HG02970 (cell line): ENCODE data around the gene TNFRSF14.
"Not testable (repeated sequence)": the region's sequence is repeated elsewhere in the genome, so short reads cannot be mapped to it uniquely, and the experiment has no call there.

Source experiments
- ATAC-seq: cut with Tn5 transposase; IDR thresholded peaks from one replicate; pipeline ENCODE4 v1.9.1; 2021; ENCODE audit warnings: mild to moderate bottlenecking, moderate library complexity, moderate number of reproducible peaks; ENCODE audit not compliant: unreplicated experiment, low FRiP score

Gene TNFRSF14

DNA sequence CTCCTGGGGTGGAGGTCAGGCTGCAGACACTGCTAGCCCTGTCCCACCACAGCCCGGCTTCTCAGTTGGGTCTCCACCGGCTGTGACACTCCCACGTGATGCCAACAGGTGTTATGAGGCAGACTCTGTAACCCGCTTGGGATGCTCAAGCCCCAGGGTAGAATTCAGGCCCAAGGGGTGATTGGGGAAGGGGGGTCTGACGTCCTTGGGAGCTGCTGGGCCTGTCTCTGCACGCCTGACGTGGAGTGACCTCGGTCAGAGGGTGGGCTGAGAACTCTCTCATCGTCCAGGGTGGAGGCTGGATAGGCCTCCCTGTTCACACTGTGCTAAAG, 18.4 kb upstream of the TNFRSF14 start:
- ATAC-seq, result no peak

- ATAC-seq, result no peak
These were observed 17.8 kb upstream of the TNFRSF14 start for GRCh38 chr1:2538376-2538775.

DNA sequence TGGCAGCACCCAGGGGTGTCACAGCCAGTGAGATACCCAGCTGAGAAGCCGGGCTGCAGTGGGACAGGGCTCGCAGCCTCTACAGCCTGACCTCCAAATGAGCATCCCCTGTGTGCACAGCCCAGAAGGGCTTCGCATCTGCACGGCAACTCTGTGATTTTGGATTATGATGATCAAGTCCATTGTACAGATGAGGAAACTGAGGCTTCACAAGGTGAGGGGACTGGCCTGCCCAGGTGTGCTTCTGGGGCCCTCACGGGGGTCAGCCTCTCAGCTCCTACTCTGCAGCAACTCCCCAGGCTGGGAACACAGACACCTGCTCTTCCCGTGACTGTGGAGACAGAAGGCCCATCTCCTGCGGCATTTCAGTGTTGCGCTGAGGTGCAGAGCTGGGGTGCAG, 17.3 kb upstream of the TNFRSF14 start:
- no peak for ATAC-seq

DNA sequence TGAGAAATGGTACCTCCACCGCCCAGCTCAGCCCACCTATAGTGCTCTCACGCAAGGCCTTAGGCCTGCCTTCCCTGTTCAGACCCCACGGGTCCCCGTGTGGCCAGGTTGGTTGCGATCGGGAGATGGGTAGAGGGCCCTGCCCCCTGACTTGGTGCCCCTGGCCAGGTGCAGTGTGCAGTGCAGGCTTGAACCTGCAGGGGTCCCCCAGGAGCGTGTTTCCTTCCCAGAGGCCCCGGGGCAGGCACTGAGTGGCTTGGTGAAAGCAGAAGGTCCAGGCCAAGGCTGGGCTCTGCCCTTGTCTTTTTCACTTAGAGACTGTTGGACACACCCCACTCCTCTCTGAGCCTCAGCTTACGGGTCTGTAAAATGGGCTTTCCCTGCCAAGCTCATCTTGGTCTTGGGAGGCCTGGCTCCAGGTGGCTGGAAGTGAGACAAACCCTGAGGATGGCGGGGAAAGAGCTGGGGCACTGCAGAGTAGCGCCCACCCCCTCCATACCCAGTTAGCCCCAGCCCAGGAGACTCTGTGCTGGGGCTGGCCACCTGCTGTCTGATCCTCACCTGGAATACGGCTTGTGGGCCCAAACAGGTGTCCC, 16.8 kb upstream of the TNFRSF14 start:
- no peak for ATAC-seq

- ATAC-seq, result no peak
These were observed 15.2 kb upstream of the TNFRSF14 start for GRCh38 chr1:2540816-2541492.

DNA sequence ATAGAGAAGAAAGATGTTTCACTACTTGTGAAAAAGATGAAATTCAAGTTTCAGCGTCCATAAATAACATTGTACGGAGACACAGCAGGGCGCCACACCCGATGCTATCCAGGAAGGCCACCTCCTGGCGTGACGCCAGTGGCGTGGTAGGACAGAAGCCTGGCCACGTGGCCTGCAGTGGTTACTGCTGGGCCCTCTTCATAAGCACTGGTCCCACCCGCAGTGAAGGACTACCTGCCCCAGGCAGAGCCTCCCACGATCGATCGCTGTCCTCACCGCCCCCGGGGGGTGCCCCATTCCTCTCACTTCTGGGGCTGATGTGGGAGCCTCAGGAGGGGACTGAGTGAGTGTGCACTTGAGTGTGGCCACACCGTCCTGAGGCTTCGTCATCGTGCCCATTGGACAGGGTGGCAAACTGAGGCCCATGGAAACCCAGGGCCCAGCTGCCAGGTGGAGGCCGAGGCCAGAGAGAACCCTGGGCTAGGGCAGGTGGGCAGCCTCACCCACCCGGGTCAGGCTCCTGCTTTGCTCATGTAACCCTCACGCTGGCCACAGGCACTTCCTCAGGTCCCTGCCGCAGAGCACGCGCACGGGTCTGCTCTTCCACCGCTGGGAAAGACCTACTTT, 14.4 kb upstream of the TNFRSF14 start:
- ATAC-seq, result no peak

DNA sequence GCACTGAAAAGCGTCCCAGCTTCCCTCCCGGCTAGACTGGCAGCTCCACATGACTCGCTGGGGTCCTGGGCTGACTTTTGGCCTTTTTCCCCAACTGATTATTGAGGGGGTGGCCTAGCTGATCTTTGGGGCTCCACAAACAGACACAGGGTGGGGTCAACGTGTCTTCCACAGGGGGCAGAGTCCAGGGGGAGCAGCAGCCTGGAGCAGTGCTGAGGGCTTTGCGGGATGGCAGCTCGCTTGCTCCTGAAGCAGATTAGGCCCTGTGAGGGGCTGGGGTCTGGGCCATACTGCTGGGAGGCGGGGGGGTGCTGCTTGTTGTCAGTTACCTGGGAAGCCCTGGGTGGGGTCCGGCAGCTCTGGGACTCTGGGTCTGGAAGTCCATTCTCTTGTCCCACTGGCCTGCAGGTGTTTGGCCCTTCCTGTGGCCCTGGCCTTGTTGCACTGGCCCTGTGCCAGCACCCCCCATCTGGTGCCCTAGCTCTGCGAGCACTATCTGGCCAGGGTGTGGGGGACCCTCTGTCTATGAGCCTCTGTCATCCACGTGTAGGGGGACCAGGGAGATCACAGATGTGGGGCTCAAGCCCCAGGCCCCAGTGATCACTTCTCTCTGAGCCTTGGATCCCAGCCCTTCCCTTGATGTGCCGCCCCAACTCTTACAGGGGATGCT, 13.8 kb upstream of the TNFRSF14 start:
- ATAC-seq, result no peak

- no peak for ATAC-seq
These were observed 12.6 kb upstream of the TNFRSF14 start for GRCh38 chr1:2543543-2544092.

- no peak for ATAC-seq
These were observed 11.9 kb upstream of the TNFRSF14 start for GRCh38 chr1:2544093-2544874.

GRCh38 chr1:2544875-2545640, 11.1 kb upstream of the TNFRSF14 start:
- no peak for ATAC-seq

GRCh38 chr1:2545754-2546514, 10.2 kb upstream of the TNFRSF14 start:
- ATAC-seq, result peak; percentile 36

- ATAC-seq, result peak; percentile 23
These were observed 9.5 kb upstream of the TNFRSF14 start for GRCh38 chr1:2546515-2547209.

GRCh38 chr1:2547210-2548067, 8.7 kb upstream of the TNFRSF14 start:
- no peak for ATAC-seq

GRCh38 chr1:2548068-2548589, 8.0 kb upstream of the TNFRSF14 start:
- peak; percentile 23 for ATAC-seq

DNA sequence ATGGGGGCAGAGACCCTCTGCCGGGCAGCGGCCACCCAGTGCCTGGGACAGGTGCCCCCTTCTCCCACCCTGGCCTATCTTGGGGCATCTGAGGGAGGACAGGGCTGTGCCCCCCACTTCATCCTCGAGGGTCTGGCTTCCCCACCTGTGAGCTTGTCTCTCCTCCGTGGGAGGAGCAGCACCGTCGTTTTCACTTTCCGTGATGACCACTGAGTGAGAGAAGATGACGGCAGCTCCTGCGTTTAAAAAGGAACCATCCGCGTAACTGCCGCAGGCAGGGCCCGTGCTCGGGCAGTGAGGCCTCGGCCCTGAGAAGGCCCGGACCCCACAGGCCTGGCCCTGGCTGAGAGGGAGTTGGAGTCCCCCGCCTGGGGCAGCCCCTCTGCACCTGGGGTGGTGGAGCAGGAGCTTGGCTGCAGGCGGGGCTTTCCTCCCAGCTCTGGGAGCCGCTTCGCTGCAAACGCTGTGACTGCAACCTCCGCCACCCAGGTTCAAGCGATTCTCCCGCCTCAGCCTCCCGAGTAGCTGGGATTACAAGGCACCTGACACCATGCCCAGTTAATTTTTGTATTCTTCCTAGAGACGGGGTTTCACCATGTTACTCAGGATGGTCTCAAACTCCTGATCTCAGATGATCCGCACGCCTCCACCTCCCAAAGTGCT, 6.7 kb upstream of the TNFRSF14 start:
- not testable (repeated sequence) for ATAC-seq

GRCh38 chr1:2550309-2550861, 5.8 kb upstream of the TNFRSF14 start:
- not testable (repeated sequence) for ATAC-seq
